Upper lobe of left lung (tissue), 6 donors: Measurements from ENCODE around the gene RAB11FIP4. TPM values are rescaled to one million over a fixed set of nuclear protein-coding genes. Genes with fewer than 3 reads are reported as not detected.

Experiments
- ATAC-seq, 2 donors: fragments of 200-7000 bp; cut with Tn5 transposase; one replicate each; pipeline ENCODE4 v1.9.1; 2022; ENCODE audit warnings: mild to moderate bottlenecking in 2 of 2, moderate library complexity in 2 of 2; ENCODE audit not compliant: low FRiP score in 2 of 2
- DNase-seq, 2 donors: peaks; one replicate each; pipeline ENCODE4 v3.0.0-alpha.2; 2019 to 2020
- H3K27ac ChIP-seq, 4 donors: fragments of 200-600 bp; sonication (generic); one replicate each; pipeline ENCODE4 v1.5.1; 2016 to 2019
- H3K27me3 ChIP-seq, 4 donors: fragments of 200-600 bp; sonication (generic); one replicate each; pipeline ENCODE4 v1.5.1; 2017 to 2019
- H3K36me3 ChIP-seq, 4 donors: fragments of 200-600 bp; sonication (generic); one replicate each; pipeline ENCODE4 v1.5.1; 2016 to 2019
- H3K4me1 ChIP-seq, 4 donors: fragments of 200-600 bp; sonication (generic); one replicate each; pipeline ENCODE4 v1.5.1; 2018 to 2019
- H3K4me3 ChIP-seq, 4 donors: fragments of 200-600 bp; sonication (generic); one replicate each; pipeline ENCODE4 v1.5.1; 2017 to 2019; ENCODE audit warnings: mild to moderate bottlenecking in 2 of 4, moderate library complexity in 1 of 4
- H3K9me3 ChIP-seq, 4 donors: fragments of 200-600 bp; sonication (generic); one replicate each; pipeline ENCODE4 v1.5.1; 2018 to 2019
- EP300 ChIP-seq, 4 donors: sonication (generic); formaldehyde crosslinking; IDR thresholded peaks; one replicate each; pipeline ENCODE4 v1.5.1; 2017; ENCODE audit warnings: antibody characterized with exemption in 4 of 4, control low read depth in 2 of 4
- POLR2A ChIP-seq, 4 donors: fragments of 450-650 bp; IDR thresholded peaks; one replicate each; pipeline ENCODE4 v1.5.1; 2016 to 2017; ENCODE audit warnings: antibody characterized with exemption in 4 of 4, mild to moderate bottlenecking in 2 of 4
- POLR2AphosphoS5 ChIP-seq, 2 donors: sonication (generic); formaldehyde crosslinking; IDR thresholded peaks; one replicate each; pipeline ENCODE4 v1.5.1; 2017; ENCODE audit warnings: antibody characterized with exemption in 2 of 2
- WGBS, 2 donors: methylation state at CpG; one replicate each; pipeline ENCODE4 v1.1.5; 2017 to 2018; 5-methylcytosine and 5-hydroxymethylcytosine counted together
- total RNA-seq, 6 donors: library from RNA; depleted of rRNA in 4 of 6; stranded (reverse); fragments of >200 nt in 4 of 6; gene quantifications; one replicate each; pipeline versions ENCODE4 v1.1.0 to v1.2.1, GENCODE V29; 2016 to 2021
- TF ChIP-seq, protein P1 (sequence below), 6 experiments: fragments of 450-650 bp in 4 of 6; fragments of 200-600 bp in 2 of 6; sonication (generic) in 2 of 6; IDR thresholded peaks; one replicate each; pipeline ENCODE4 v1.5.1; 2016 to 2019; ENCODE audit warnings: antibody characterized with exemption in 6 of 6
- donor health status: DM: no; HTN: no; CAD: no; lungs with moderate emphysema.
- donor health status: DM: no; HTN: yes; CAD: no; lungs with severe emphysema.

The RAB11FIP4 gene
- total RNA-seq, 6 donors from 2014 or later: 15.2 to 36.1 (median 23.3) TPM

DNA sequence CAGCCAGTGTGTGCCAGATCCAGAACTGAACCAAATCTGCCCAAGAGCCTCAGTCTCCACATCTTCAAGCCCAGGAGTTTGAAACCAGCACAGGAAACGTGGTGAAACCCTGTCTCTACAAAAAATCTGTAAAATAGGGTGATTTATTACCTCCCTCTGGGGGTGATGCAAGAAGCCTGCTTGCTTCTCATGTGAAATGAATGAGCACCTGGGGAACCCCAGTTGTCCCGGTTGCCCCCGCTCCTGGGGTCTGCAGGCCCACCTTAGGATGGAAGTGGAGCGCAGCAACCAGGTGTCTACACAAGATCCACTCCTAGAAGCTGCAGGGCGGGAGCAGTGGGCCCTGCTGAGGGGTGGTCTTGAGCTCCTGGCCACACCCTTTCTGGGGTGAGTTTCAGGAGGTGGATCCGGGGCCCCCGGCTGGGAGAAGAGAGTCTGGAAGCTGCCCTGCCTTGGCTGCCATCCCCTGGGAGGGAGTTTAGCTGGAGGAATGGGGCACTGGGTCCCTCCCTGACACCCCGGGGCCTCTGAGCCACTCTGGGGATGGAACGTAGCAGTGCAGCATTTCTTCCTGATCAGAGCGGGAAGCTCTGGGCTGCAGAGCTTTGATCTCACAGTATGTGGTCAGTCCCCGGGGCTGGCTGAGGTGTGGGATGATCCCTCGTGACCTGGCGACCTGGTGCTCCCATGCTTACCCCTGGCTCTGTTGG is 117.8 kb downstream of the RAB11FIP4 start:
- TF ChIP-seq POLR2AphosphoS5 (IDR thresholded peaks at IDR 0.05) (no peak), EP300 (IDR thresholded peaks at IDR 0.05) (no peak), POLR2A (IDR thresholded peaks at IDR 0.05) (no peak)
- TF ChIP-seq, protein P1, sequence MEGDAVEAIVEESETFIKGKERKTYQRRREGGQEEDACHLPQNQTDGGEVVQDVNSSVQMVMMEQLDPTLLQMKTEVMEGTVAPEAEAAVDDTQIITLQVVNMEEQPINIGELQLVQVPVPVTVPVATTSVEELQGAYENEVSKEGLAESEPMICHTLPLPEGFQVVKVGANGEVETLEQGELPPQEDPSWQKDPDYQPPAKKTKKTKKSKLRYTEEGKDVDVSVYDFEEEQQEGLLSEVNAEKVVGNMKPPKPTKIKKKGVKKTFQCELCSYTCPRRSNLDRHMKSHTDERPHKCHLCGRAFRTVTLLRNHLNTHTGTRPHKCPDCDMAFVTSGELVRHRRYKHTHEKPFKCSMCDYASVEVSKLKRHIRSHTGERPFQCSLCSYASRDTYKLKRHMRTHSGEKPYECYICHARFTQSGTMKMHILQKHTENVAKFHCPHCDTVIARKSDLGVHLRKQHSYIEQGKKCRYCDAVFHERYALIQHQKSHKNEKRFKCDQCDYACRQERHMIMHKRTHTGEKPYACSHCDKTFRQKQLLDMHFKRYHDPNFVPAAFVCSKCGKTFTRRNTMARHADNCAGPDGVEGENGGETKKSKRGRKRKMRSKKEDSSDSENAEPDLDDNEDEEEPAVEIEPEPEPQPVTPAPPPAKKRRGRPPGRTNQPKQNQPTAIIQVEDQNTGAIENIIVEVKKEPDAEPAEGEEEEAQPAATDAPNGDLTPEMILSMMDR (IDR thresholded peaks at IDR 0.05): no peak
- Histone ChIP-seq H3K36me3 (no peaks in the 10 kb centered on the region), H3K4me1 (peaks cover 7 to 21% (median 11%) of the 10 kb centered on the region in 4 donors), H3K27ac (peak overlapping the region; percentile 30 to 74 (median 50)), H3K4me3 (peak overlapping the region in 2 of 4 donors; percentile 4 to 22), H3K27me3 (no peaks in the 10 kb centered on the region), H3K9me3 (no peaks in the 10 kb centered on the region)
- no peak for ATAC-seq
- DNase-seq: no peak
- 43 to 68% methylated on average over 8 to 13 of the region's 13 CpGs for WGBS, 2 donors

DNA sequence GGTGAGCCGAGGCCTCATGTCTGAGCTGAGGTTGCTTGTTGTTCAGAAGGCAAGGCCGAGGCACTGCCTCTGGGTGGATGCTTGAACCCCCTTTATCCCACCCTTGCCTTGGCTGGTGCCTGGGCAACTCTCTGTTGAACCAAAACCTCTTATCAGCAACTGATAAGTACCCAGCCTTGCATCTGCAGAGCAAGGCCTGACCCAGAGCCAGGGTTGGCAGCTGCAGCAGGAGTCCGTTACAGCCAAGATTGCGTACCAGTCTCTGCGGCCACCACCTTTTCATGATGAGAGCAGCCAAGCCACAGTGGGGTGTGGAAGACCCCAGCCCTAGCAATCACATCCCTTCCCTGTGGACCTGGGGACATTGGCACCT is 118.3 kb downstream of the RAB11FIP4 start:
- Histone ChIP-seq H3K36me3 (no peaks in the 10 kb centered on the region), H3K4me1 (peaks cover 7 to 21% (median 11%) of the 10 kb centered on the region in 4 donors), H3K4me3 (no peak overlapping the region), H3K27ac (peak overlapping the region in 3 of 4 donors; percentile 35 to 74 (median 66)), H3K27me3 (no peaks in the 10 kb centered on the region), H3K9me3 (no peaks in the 10 kb centered on the region)
- DNase-seq (no peak), ATAC-seq (no peak)
- TF ChIP-seq EP300 (IDR thresholded peaks at IDR 0.05) (no peak), POLR2A (IDR thresholded peaks at IDR 0.05) (no peak), POLR2AphosphoS5 (IDR thresholded peaks at IDR 0.05) (no peak)
- TF ChIP-seq, protein P1 (IDR thresholded peaks at IDR 0.05): no peak
- 87 to 94% methylated on average over 5 of the region's 5 CpGs for WGBS, 2 donors

DNA sequence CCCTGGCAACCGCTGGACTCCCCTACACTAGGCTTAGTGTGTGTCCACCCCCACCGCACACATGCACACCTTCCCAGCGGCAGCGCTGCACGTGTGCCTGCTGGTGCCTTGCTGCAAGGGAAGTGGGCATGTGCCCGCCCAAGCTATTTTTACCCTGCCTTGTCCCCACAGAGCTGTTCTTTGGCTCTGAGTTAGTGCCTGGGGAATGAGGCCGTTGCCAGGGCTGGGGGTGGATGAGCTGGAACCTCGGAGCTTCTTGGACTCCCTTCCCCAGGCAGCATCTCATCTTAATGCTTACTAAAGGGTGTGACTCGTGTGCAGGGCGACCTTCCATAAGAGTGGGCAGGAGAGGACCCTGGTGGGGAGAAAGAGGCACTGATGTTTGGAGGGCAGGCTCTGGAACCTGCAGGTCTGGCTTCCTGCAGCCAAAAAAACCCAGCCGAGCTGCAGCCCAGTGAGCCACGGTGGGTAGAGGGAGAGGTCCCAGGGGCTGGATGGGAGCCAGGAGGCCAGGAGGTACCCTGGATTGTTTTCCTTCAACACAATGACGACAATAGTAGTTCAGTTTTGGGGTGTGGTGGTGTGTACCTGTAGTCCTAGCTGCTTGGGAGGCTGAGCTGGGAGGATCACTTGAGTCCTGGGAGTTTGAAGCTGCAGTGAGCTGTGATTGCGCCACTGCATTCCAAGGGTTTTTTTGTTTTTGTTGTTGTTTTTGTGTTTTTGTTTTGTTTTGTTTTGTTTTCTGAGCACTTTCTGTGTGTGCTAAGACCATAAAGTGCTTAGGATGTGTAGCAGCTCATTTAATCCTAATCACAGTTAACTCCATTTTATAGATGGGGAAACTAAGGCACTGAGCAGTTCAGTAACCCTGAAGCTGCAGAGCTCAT is 119.1 kb downstream of the RAB11FIP4 start:
- H3K4me1 ChIP-seq: peaks cover 7 to 21% (median 11%) of the 10 kb centered on the region in 4 donors
- 83 to 92% methylated on average over 11 to 14 of the region's 14 CpGs for WGBS, 2 donors
- ATAC-seq (no peak), DNase-seq (no peak)
- TF ChIP-seq POLR2AphosphoS5 (IDR thresholded peaks at IDR 0.05): no peak
- TF ChIP-seq, protein P1 (IDR thresholded peaks at IDR 0.05): no peak
- TF ChIP-seq EP300 (IDR thresholded peaks at IDR 0.05): no peak
- TF ChIP-seq POLR2A (IDR thresholded peaks at IDR 0.05): no peak
- no peaks in the 10 kb centered on the region for H3K36me3 ChIP-seq
- H3K27me3 ChIP-seq: no peaks in the 10 kb centered on the region
- H3K4me3 ChIP-seq: no peak overlapping the region
- H3K9me3 ChIP-seq: no peaks in the 10 kb centered on the region
- peak overlapping the region in 2 of 4 donors; percentile 48 to 74 for H3K27ac ChIP-seq

DNA sequence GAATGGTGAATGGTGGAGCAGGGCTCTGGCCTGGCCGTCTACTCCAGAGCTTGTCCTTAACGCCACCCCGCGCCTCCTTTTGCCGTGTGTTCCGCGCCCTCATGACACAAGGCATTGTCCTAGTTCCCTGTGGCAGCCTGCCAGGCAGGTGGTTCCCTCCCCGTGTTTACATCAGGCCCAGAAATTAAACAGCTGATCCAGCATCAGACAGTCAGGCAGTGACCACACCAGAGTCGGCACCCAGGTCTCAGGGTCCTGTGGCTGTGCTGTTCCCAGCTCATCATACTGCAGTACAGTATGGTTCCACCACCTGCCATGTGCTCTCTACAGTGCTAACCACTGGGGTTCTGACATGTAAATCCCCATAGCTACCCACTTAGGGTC is 119.7 kb downstream of the RAB11FIP4 start:
- Histone ChIP-seq H3K27me3 (no peaks in the 10 kb centered on the region), H3K27ac (no peak overlapping the region), H3K36me3 (no peaks in the 10 kb centered on the region), H3K4me3 (no peak overlapping the region), H3K4me1 (peaks cover 7 to 21% (median 11%) of the 10 kb centered on the region in 4 donors), H3K9me3 (no peaks in the 10 kb centered on the region)
- no peak for TF ChIP-seq POLR2A (IDR thresholded peaks at IDR 0.05)
- no peak for TF ChIP-seq POLR2AphosphoS5 (IDR thresholded peaks at IDR 0.05)
- no peak for TF ChIP-seq EP300 (IDR thresholded peaks at IDR 0.05)
- TF ChIP-seq, protein P1 (IDR thresholded peaks at IDR 0.05): no peak
- WGBS, 2 donors: 75 to 76% methylated on average over 9 of the region's 9 CpGs
- ATAC-seq (no peak), DNase-seq (no peak)
